ENCODE measurements around the gene PRRT4. TPM values are rescaled to one million over a fixed set of nuclear protein-coding genes. Genes with fewer than 3 reads are reported as not detected.
A peak's percentile ranks its signal among the peaks of the same experiment; 100 is the strongest.

The PRRT4 gene
- total and polyA plus RNA-seq, 2 of the 13 experiments (the other 11 are each of a cell fraction or from before 2014, with no cell fraction given), result not detected

- TF ChIP-seq MED1 (CRISPR knock-in tag; IDR thresholded peaks at IDR 0.05) (no peak), DR1 (CRISPR knock-in tag; IDR thresholded peaks at IDR 0.05) (no peak), CHD4 (IDR thresholded peaks at IDR 0.05; ENCODE audit: borderline replicate concordance, low read length) (no peak), PAWR (CRISPR knock-in tag; IDR thresholded peaks at IDR 0.05; ENCODE audit: borderline replicate concordance) (no peak), RFXAP (CRISPR knock-in tag; IDR thresholded peaks at IDR 0.05; ENCODE audit: borderline replicate concordance) (no peak), BORCS8-MEF2B (CRISPR knock-in tag; IDR thresholded peaks at IDR 0.05) (no peak), TOPORS (CRISPR knock-in tag; IDR thresholded peaks at IDR 0.05) (no peak), HNF4G (IDR thresholded peaks at IDR 0.05; ENCODE audit: borderline replicate concordance, low read depth, low read length) (no peak), HNF4G (CRISPR knock-in tag; IDR thresholded peaks at IDR 0.05; ENCODE audit: borderline replicate concordance, low read depth) (no peak), CAMTA2 (CRISPR knock-in tag; IDR thresholded peaks at IDR 0.05; ENCODE audit: borderline replicate concordance) (no peak; the same call in 1 of the 2 replicates), HIVEP1 (CRISPR knock-in tag; IDR thresholded peaks at IDR 0.05) (no peak), GMEB1 (CRISPR knock-in tag; IDR thresholded peaks at IDR 0.05; ENCODE audit: borderline replicate concordance) (peak; percentile 35; the same call in 1 of the 2 replicates), ZZZ3 (CRISPR knock-in tag; IDR thresholded peaks at IDR 0.05; ENCODE audit: borderline replicate concordance) (no peak), MEIS2 (CRISPR knock-in tag; IDR thresholded peaks at IDR 0.05) (peak; percentile 42; the same call in 1 of the 2 replicates), MIXL1 (CRISPR knock-in tag; IDR thresholded peaks at IDR 0.05) (no peak), ZFAT (CRISPR knock-in tag; conservative IDR thresholded peaks at IDR 0.05) (no peak), MIER2 (CRISPR knock-in tag; IDR thresholded peaks at IDR 0.05) (no peak)
- TF ChIP-seq, protein P1, sequence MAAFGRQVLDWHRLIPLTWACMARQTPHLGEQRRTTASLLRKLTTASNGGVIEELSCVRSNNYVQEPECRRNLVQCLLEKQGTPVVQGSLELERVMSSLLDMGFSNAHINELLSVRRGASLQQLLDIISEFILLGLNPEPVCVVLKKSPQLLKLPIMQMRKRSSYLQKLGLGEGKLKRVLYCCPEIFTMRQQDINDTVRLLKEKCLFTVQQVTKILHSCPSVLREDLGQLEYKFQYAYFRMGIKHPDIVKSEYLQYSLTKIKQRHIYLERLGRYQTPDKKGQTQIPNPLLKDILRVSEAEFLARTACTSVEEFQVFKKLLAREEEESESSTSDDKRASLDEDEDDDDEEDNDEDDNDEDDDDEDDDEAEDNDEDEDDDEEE (CRISPR knock-in tag; IDR thresholded peaks at IDR 0.05), result no peak
- TF ChIP-seq, protein P2, sequence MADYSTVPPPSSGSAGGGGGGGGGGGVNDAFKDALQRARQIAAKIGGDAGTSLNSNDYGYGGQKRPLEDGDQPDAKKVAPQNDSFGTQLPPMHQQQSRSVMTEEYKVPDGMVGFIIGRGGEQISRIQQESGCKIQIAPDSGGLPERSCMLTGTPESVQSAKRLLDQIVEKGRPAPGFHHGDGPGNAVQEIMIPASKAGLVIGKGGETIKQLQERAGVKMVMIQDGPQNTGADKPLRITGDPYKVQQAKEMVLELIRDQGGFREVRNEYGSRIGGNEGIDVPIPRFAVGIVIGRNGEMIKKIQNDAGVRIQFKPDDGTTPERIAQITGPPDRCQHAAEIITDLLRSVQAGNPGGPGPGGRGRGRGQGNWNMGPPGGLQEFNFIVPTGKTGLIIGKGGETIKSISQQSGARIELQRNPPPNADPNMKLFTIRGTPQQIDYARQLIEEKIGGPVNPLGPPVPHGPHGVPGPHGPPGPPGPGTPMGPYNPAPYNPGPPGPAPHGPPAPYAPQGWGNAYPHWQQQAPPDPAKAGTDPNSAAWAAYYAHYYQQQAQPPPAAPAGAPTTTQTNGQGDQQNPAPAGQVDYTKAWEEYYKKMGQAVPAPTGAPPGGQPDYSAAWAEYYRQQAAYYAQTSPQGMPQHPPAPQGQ (CRISPR knock-in tag; IDR thresholded peaks at IDR 0.05; ENCODE audit: borderline replicate concordance), result no peak
- TF ChIP-seq, protein P3, sequence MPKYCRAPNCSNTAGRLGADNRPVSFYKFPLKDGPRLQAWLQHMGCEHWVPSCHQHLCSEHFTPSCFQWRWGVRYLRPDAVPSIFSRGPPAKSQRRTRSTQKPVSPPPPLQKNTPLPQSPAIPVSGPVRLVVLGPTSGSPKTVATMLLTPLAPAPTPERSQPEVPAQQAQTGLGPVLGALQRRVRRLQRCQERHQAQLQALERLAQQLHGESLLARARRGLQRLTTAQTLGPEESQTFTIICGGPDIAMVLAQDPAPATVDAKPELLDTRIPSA (CRISPR knock-in tag; IDR thresholded peaks at IDR 0.05; ENCODE audit: borderline replicate concordance), result no peak
- TF ChIP-seq, protein P4, sequence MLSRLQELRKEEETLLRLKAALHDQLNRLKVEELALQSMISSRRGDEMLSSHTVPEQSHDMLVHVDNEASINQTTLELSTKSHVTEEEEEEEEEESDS (CRISPR knock-in tag; IDR thresholded peaks at IDR 0.05; ENCODE audit: borderline replicate concordance), result no peak
Observed at GRCh38 chr7:128409596-128410450, 48.3 kb upstream of the PRRT4 start, which contains the start of gene IMPDH1 (continued).

All from HepG2 (cell line).